T-cell (primary cell): ENCODE data around the gene DENND1A. TPM values are rescaled to one million over a fixed set of nuclear protein-coding genes. Genes with fewer than 3 reads are reported as not detected.

Experiments used
- ATAC-seq, 4 experiments: fragments of 200-7000 bp in 3 of 4; fragments of 150-1000 bp in 1 of 4; cut with Tn5 transposase; replicated peaks in 1 of 4; 1 replicate in 3 of 4; 2 replicates in 1 of 4; pipeline ENCODE4 v1.10.0; 2021; ENCODE audit warnings: moderate library complexity in 3 of 4, mild to moderate bottlenecking in 2 of 4, moderate number of reproducible peaks in 1 of 4
- CTCF ChIA-PET, 2 donors: fragments of 300-600 bp; sonication (Branson Sonifier 250); formaldehyde crosslinking; loops; one replicate each; lab custom pipeline; 2022; ENCODE audit warnings: antibody characterized with exemption in 2 of 2; lab: Charles Lee
- POLR2A ChIA-PET, 2 donors: fragments of 300-600 bp; sonication (Branson Sonifier 250); formaldehyde crosslinking; loops; one replicate each; lab custom pipeline; 2022; ENCODE audit warnings: antibody characterized with exemption in 2 of 2; lab: Charles Lee
- DNase-seq, 35 experiments: peaks; one replicate each; pipeline versions ENCODE4 v3.0.0 to v3.0.0-alpha.2; 2013 to 2023
- H3K27ac ChIP-seq: one replicate; pipeline ENCODE4 v1.5.1; 2013; ENCODE audit warnings: low read length
- H3K27me3 ChIP-seq, 2 experiments: replicated peaks in 1 of 2; 1 replicate in 1 of 2; 2 replicates in 1 of 2; pipeline versions ENCODE4 v1.6.1 to v1.7.0; 2013; ENCODE audit warnings: low read length in 1 of 2, mixed read lengths in 1 of 2; ENCODE audit not compliant: control insufficient read depth in 2 of 2, insufficient read depth in 2 of 2; ENCODE audit errors: extremely low read depth in 1 of 2
- H3K36me3 ChIP-seq, 2 donors: 1 replicate in 1 of 2; 2 replicates in 1 of 2; pipeline versions ENCODE4 v1.6.1 to v1.7.0; 2013; ENCODE audit warnings: low read length in 1 of 2; ENCODE audit not compliant: control insufficient read depth in 2 of 2, insufficient read depth in 1 of 2; ENCODE audit errors: extremely low read depth in 1 of 2
- H3K4me1 ChIP-seq, 2 experiments: 1 replicate in 1 of 2; 2 replicates in 1 of 2; pipeline versions ENCODE4 v1.6.1 to v1.7.0; 2013; ENCODE audit warnings: low read length in 2 of 2, mixed read lengths in 1 of 2; ENCODE audit not compliant: insufficient read depth in 2 of 2, control insufficient read depth in 1 of 2; ENCODE audit errors: extremely low read depth in 1 of 2
- H3K4me3 ChIP-seq, 2 donors: 1 replicate in 1 of 2; 2 replicates in 1 of 2; pipeline versions ENCODE4 v1.5.1 to v1.7.0; 2013; ENCODE audit warnings: mild to moderate bottlenecking in 2 of 2, low read length in 1 of 2, moderate library complexity in 1 of 2; ENCODE audit not compliant: control insufficient read depth in 1 of 2; ENCODE audit errors: extremely low read depth in 1 of 2
- H3K9me3 ChIP-seq: 2 replicates; pipeline ENCODE4 v1.7.0; 2013
- H3K27ac Mint-ChIP-seq, 2 donors: one replicate each; pipeline ENCODE4 v1.8.0; 2020 to 2021; ENCODE audit warnings: mild to moderate bottlenecking in 2 of 2, mixed read lengths in 2 of 2
- H3K27me3 Mint-ChIP-seq, 2 donors: one replicate each; pipeline ENCODE4 v1.8.0; 2021 to 2022; ENCODE audit warnings: mixed read lengths in 2 of 2
- H3K36me3 Mint-ChIP-seq: one replicate; pipeline ENCODE4 v1.8.0; 2021; ENCODE audit warnings: mixed read lengths
- H3K4me1 Mint-ChIP-seq, 3 donors: one replicate each; pipeline ENCODE4 v1.8.0; 2020 to 2022; ENCODE audit warnings: mixed read lengths in 3 of 3, mild to moderate bottlenecking in 1 of 3
- H3K4me3 Mint-ChIP-seq, 3 donors: one replicate each; pipeline ENCODE4 v1.8.0; 2020 to 2022; ENCODE audit warnings: mild to moderate bottlenecking in 3 of 3, mixed read lengths in 3 of 3, moderate library complexity in 3 of 3
- H3K9me3 Mint-ChIP-seq, 3 donors: one replicate each; pipeline ENCODE4 v1.8.0; 2020 to 2022; ENCODE audit warnings: mixed read lengths in 3 of 3
- WGBS: methylation state at CpG from one replicate; pipeline ENCODE4 v1.1.5; 2013; ENCODE audit warnings: missing lambda C conversion rate; ENCODE audit not compliant: insufficient coverage; 5-methylcytosine and 5-hydroxymethylcytosine counted together
- total RNA-seq, 35 experiments: library from RNA in 6 of 35; stranded (reverse) in 6 of 35; fragments of 120-200 nt in 1 of 35; gene quantifications; one replicate each; pipeline versions ENCODE4 v1.2.1 to v1.2.4 and lab custom pipeline; 2013 to 2026

The DENND1A gene
- total RNA-seq, 5 donors from 2014 or later (not counting 1 experiment from before 2014, with no cell fraction given): 12.4 to 19.9 (median 14.1) TPM

DNA sequence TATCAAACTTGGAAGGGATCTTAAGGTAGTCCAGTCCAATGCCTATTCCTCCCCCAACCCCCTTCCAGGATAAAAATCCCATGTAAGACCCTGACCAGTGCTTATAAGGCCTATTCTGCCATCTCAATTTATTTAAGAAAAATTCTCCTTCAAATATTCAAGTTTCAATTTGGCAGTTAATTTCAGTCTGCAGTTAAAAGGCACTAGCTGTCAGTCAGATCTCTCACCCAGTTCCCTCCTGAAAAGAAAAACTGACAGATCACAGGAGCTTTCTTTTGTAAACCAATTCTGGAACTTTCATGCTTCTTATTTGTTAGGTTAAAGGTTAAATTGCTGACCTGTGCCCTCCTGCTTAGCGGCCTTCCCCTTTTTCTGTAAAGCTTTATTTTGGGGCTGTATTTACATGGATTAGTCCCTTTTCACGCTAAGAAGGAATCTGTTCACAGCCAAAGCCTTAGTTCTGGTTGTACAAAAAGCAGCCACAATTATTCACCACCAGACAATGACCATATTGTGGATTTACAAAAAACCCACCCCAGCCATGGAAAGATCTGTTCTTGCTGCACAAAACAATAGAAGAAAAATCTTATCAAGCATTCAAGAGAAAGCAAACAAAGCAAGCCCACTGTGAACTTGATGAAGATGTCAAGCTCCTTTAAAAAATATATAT is 68.7 kb downstream of the DENND1A start:
- H3K27me3 ChIP-seq: no peaks in the 10 kb centered on the region
- DNase-seq (no peak), ATAC-seq (no peak)
- no peaks in the 10 kb centered on the region for H3K9me3 ChIP-seq
- no peaks in the 10 kb centered on the region for H3K27me3 Mint-ChIP-seq
- ChIA-PET CTCF (no interaction called here), POLR2A (interaction anchor here in 1 of 2 donors (0.5 kb wide), 1 partner anchor 27 kb away, joined by 5 read pairs; no protein-coding TSS in a partner anchor)
- H3K27ac ChIP-seq: no peak overlapping the region
- H3K9me3 Mint-ChIP-seq: no peaks in the 10 kb centered on the region
- peaks cover 5 to 11% (median 5%) of the 10 kb centered on the region in 3 donors for H3K4me1 Mint-ChIP-seq
- H3K27ac Mint-ChIP-seq: no peak overlapping the region
- no peak overlapping the region for H3K4me3 Mint-ChIP-seq
- peaks cover 23% of the 10 kb centered on the region for H3K36me3 Mint-ChIP-seq
- H3K4me1 ChIP-seq: peaks cover 0 to 6% of the 10 kb centered on the region in 2 experiments
- H3K36me3 ChIP-seq: no peaks in the 10 kb centered on the region
- no CpG with 5 or more reads among the region's 2 CpGs for WGBS
- no peak overlapping the region for H3K4me3 ChIP-seq

DNA sequence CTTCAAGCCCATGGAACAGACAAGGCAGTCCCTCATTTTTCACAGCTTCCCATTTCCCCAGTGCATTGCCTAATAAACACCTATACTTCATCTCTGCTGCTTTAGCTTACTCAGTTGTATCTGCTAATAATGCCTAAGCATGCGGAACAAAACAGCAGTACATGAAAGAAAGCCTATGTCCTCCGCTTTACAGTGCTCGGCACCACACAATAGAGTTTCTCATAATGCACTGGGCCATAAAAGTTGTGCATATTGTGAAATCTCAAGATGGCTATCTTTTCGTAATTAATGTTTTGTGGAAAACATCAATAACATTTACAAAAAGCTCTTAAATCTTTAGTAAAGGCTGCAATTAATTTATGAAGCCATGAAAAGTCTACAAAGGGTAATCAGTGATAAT is 69.3 kb downstream of the DENND1A start:
- H3K9me3 Mint-ChIP-seq: no peaks in the 10 kb centered on the region
- Histone ChIP-seq H3K4me1 (peaks cover 0 to 3% of the 10 kb centered on the region in 2 experiments), H3K4me3 (no peak overlapping the region), H3K36me3 (no peaks in the 10 kb centered on the region), H3K9me3 (no peaks in the 10 kb centered on the region), H3K27me3 (no peaks in the 10 kb centered on the region), H3K27ac (no peak overlapping the region)
- ChIA-PET POLR2A (interaction anchor here in 1 of 2 donors (0.5 kb wide), 1 partner anchor 26 kb away, joined by 5 read pairs; no protein-coding TSS in a partner anchor), CTCF (no interaction called here)
- H3K4me1 Mint-ChIP-seq: peaks cover 0 to 8% (median 0%) of the 10 kb centered on the region in 3 donors
- no CpG with 5 or more reads among the region's 4 CpGs for WGBS
- ATAC-seq (no peak), DNase-seq (no peak)
- no peak overlapping the region for H3K27ac Mint-ChIP-seq
- no peak overlapping the region for H3K4me3 Mint-ChIP-seq
- H3K36me3 Mint-ChIP-seq: peaks cover 27% of the 10 kb centered on the region
- no peaks in the 10 kb centered on the region for H3K27me3 Mint-ChIP-seq

DNA sequence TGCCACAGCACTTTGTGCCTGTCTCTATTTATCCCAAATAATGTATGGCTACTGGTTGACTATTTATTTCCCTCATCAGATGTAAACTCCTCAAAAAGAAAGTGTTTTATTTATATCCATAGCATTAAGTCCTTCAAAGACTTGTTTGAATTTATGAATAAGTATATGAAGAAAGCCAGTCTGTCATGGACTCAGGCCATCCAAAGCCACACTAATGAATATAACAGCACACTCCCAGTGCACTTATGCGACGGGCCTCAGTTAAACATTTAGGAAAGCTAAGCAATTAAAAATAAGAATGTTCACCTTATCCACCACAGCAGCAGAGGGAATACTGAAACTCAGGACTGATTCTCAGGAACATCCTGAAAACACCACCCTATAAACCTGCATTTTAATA is 77.5 kb downstream of the DENND1A start:
- no peak overlapping the region for H3K27ac ChIP-seq
- Mint-ChIP-seq H3K4me3 (no peak overlapping the region), H3K27ac (no peak overlapping the region), H3K36me3 (peaks cover 52% of the 10 kb centered on the region), H3K9me3 (peaks cover 4 to 6% (median 5%) of the 10 kb centered on the region in 3 donors), H3K27me3 (no peaks in the 10 kb centered on the region), H3K4me1 (peaks cover 12 to 26% (median 18%) of the 10 kb centered on the region in 3 donors)
- no peaks in the 10 kb centered on the region for H3K9me3 ChIP-seq
- POLR2A ChIA-PET: no interaction called here
- no peaks in the 10 kb centered on the region for H3K36me3 ChIP-seq
- ATAC-seq: no peak
- DNase-seq: no peak
- no peak overlapping the region for H3K4me3 ChIP-seq
- CTCF ChIA-PET: no interaction called here
- no peaks in the 10 kb centered on the region for H3K27me3 ChIP-seq
- H3K4me1 ChIP-seq: no peaks in the 10 kb centered on the region
- WGBS: no CpG with 5 or more reads among the region's 2 CpGs

DNA sequence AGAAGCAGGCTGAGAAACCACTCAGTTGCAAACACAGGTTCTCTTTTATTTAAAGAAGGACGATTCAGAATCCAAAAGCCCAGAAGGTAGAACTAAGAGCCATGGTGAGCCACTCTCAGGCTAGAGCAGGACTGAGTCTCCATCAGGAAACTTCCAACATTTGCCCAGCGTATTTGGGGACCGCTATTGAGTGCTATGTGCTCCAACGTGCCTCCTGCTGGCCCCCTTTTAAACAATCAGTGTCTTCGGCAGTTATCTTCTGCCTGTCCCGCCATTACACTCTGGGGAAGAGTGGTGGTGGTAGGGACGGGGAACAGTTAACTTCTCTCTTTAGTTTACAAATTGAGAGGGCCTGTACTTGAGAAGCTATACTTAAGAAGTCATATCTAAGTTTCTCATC is 78.1 kb downstream of the DENND1A start:
- ATAC-seq (no peak), DNase-seq (no peak)
- Histone ChIP-seq H3K4me1 (no peaks in the 10 kb centered on the region), H3K27me3 (no peaks in the 10 kb centered on the region), H3K27ac (no peak overlapping the region), H3K4me3 (no peak overlapping the region), H3K36me3 (no peaks in the 10 kb centered on the region), H3K9me3 (no peaks in the 10 kb centered on the region)
- H3K27me3 Mint-ChIP-seq: no peaks in the 10 kb centered on the region
- CTCF ChIA-PET: no interaction called here
- H3K4me1 Mint-ChIP-seq: peaks cover 12 to 26% (median 18%) of the 10 kb centered on the region in 3 donors
- peaks cover 4 to 12% (median 11%) of the 10 kb centered on the region in 3 donors for H3K9me3 Mint-ChIP-seq
- H3K4me3 Mint-ChIP-seq: no peak overlapping the region
- H3K27ac Mint-ChIP-seq: no peak overlapping the region
- 100% methylated on average over 3 of the region's 7 CpGs for WGBS
- peaks cover 52% of the 10 kb centered on the region for H3K36me3 Mint-ChIP-seq
- POLR2A ChIA-PET: no interaction called here

DNA sequence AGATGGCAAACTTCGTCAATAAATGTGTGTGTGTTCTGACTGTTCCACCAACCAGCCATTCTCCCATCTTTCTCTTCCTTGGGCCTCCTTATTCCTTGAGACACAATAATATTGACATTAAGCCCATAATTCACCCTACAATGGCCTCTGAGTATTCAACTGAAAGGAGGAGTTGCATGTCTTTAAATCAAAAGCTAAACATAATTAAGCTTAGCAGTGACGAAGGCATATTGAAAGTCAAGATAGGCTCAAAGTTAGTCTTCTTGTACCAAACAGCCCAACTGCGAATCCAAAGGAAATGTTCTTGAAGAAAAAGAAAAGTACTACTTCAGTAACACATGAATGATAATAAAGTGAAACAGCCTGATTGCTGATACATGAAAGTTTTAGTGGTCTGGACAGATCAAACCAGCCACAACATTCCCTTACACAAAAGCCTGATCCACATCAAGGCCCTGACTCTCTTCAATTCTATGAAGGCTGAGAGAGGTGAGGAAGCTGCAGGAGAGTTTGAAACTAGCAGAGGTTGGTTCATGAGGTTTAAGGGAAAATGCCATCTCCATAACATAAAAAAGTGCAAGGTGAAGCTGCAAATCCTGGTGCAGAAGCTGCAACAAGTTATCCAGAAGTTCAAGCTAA is 81.4 kb downstream of the DENND1A start:
- ChIA-PET POLR2A (interaction anchor here in 1 of 2 donors (0.7 kb wide), 1 partner anchor 118 kb away, joined by 4 read pairs; no protein-coding TSS in a partner anchor), CTCF (interaction anchor here in 1 of 2 donors (0.6 kb wide), 1 partner anchor 14 kb away, joined by 3 read pairs; no protein-coding TSS in a partner anchor)
- no peaks in the 10 kb centered on the region for H3K36me3 ChIP-seq
- no peaks in the 10 kb centered on the region for H3K4me1 ChIP-seq
- H3K4me3 ChIP-seq: no peak overlapping the region
- no peaks in the 10 kb centered on the region for H3K9me3 ChIP-seq
- ATAC-seq: no peak
- no peak overlapping the region for H3K27ac ChIP-seq
- Mint-ChIP-seq H3K27me3 (no peaks in the 10 kb centered on the region), H3K4me1 (peaks cover 12 to 18% (median 18%) of the 10 kb centered on the region in 3 donors), H3K9me3 (peaks cover 7 to 26% (median 24%) of the 10 kb centered on the region in 3 donors), H3K36me3 (peaks cover 41% of the 10 kb centered on the region), H3K27ac (no peak overlapping the region), H3K4me3 (no peak overlapping the region)
- DNase-seq: no peak
- H3K27me3 ChIP-seq: no peaks in the 10 kb centered on the region
- no CpG with 5 or more reads among the region's 3 CpGs for WGBS

DNA sequence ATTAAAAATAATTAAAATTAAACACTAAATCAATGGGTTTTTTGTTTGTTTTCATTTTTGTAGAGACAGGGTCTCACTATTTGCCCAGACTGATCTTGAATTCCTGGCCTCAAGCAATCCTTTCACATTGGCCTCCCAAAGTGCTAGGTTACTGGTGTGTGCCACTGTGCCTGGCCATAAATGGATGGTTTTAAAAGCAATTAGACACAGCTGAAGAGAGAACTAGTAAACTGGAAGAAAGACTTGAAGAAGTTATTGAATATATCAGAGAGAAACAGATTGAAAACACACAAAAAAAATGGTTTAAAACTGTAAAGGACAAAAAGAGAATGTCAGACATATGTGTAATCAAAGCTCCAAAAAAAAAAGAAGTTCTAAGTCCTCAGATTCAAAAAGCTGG is 83.0 kb downstream of the DENND1A start:
- Histone ChIP-seq H3K9me3 (no peaks in the 10 kb centered on the region), H3K36me3 (peaks cover 0 to 3% of the 10 kb centered on the region in 2 donors), H3K4me1 (no peaks in the 10 kb centered on the region), H3K27ac (no peak overlapping the region), H3K4me3 (no peak overlapping the region), H3K27me3 (no peaks in the 10 kb centered on the region)
- Mint-ChIP-seq H3K36me3 (peaks cover 52% of the 10 kb centered on the region), H3K4me1 (peaks cover 12 to 20% (median 18%) of the 10 kb centered on the region in 3 donors), H3K27me3 (no peaks in the 10 kb centered on the region), H3K4me3 (no peak overlapping the region), H3K9me3 (peaks cover 7 to 39% (median 31%) of the 10 kb centered on the region in 3 donors), H3K27ac (no peak overlapping the region)
- POLR2A ChIA-PET: interaction anchor here in 1 of 2 donors (0.7 kb wide), 1 partner anchor 9 kb away, joined by 3 read pairs; no protein-coding TSS in a partner anchor
- DNase-seq: no peak
- CTCF ChIA-PET: no interaction called here
- no peak for ATAC-seq
